ENCODE measurements around the gene MERTK.

MERTK gene

DNA sequence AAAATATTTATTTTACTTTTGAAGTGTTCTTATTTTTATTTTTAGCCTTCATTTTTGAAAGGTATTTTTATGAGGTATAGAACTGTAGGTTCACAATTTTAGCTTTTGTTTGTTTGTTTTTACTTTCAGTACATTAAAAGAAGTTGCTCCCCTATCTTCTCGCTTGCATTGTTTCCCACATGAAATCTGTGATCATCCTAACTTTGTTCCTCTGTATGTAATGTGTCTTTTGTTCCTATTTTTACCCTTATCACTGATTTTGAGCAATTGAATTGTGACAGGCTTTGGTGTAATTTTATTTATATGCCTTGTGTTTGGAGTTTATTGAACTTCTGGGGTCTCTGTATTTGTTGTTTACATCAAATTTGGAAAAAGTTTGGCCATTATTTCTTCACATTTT, 78.8 kb downstream of the MERTK start:
- DNase-seq (ENCODE audit: low read depth in 4 of 4, low spot score in 1 of 4), result no peak

DNA sequence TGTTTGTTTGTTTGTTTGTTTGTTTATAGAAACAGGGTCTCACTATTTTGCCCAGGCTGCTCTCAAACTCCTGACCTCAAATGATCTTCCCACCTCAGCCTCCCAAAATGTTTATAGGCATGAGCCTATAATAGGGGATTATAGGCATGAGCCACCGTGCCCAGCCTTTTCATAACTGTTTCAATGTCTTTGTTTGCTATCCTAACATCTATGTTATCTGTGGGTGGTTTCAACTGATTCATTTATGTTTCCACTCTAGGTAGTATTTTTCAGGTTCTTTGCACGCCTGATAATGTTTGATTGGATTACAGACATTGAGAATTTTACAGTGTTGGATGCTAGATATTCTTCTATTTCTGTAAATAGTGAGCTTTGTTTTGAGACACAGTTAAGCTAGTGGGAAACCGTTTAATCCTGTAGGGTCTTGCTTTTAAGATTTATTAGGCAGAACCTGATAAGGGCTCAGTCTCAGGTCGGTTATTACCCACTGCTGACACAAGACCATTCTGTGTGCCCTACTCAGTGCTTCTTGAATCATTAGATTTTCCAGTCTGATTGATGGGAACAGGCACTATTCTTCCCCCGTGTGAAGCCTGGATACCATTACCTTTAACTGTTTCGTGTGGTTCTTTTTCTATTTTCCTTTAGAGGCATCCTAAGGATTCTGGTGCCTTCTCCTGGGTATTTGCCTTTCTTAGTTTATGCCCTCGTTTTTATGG, 80.2 kb downstream of the MERTK start:
- DNase-seq (ENCODE audit: low read depth in 4 of 4, low spot score in 1 of 4), result no peak

DNA sequence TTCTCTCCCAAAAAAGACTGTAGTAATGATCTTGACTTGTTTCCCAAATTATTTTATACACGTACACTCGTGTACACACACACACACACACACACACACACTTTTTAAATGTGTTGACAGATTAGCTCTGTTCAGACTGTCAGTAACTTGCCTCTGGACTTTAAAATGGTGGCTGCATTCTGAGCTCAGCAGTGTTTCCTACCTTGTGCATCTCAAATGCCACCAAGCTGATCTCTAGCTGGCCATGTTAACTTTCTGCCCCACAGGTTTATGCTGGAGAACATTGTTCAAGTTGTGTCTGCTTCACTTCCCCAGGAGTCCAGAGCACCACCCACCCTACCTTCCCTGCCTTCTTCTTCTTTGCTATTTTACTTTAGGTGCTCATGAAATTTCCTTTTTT, 83.3 kb downstream of the MERTK start:
- no peak for DNase-seq (ENCODE audit: low read depth in 4 of 4, low spot score in 1 of 4)

DNA sequence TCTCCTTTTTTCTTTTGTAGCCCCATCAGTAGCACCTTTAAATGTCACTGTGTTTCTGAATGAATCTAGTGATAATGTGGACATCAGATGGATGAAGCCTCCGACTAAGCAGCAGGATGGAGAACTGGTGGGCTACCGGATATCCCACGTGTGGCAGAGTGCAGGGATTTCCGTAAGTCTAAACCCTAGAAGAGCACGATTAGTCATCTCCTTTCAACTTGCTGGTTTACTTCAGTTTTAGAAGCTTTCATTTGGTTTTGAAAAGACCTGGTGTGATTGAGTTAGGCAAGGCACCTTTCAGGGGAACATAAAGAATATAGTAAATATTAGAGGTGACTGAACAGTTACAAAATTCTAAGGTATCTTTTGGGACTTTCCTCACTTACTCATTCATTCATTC, 84.4 kb downstream of the MERTK start:
- DNase-seq (ENCODE audit: low read depth in 4 of 4, low spot score in 1 of 4), result no peak

DNA sequence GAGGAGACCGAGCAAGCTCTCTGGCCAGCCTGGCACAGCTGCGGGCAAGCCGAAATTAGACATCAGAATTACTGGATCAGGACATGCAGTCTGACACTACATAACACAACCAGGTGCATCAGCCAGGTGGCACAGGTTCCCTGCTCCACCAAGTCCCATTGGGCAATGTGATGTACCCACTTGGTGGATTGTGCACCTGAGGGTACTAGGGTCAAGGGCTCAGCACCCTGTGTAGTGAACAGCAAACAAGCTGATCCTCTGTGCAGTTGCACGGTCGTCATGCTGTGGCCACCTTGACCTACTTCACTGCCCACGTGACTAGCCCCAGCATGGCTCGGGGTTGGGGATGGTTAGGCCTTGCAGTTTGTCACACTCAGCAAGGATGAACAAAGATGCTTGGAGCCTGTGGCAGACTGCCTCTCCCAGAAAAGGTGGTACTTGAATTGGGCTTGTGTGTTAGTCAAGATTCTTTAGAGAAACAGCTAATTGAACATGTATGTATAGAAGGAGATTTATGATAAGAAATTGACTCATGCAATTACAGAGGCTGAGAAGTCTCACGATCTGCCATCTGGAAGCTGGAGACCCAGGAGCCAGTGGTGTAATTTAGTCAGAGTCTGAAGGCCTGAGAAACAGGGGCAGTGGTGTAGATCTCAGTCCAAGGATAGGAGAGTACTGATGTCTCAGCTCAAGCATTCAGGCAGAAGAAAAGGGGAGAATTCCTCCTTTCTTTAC, 85.2 kb downstream of the MERTK start:
- no peak for DNase-seq (ENCODE audit: low read depth in 4 of 4, low spot score in 1 of 4)

DNA sequence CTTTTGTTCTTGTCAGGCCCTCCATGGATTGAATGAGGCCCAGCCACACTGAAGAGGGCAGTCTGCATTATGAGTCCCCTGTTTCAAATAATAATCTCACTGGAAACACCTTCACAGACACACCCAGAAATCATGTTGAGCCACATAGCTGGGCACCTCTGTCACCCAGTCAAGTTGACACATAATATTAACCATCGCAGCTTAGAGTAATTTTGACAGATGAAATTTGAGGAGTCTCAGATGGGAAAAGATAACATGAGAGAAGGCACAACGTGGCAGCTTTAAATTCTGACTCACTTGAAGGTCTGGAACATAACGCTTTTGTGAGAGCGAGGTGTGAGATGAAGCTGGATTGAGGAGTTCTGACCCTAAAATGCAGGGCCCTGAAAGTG, 85.8 kb downstream of the MERTK start:
- DNase-seq (ENCODE audit: low read depth in 4 of 4, low spot score in 1 of 4), result no peak

DNA sequence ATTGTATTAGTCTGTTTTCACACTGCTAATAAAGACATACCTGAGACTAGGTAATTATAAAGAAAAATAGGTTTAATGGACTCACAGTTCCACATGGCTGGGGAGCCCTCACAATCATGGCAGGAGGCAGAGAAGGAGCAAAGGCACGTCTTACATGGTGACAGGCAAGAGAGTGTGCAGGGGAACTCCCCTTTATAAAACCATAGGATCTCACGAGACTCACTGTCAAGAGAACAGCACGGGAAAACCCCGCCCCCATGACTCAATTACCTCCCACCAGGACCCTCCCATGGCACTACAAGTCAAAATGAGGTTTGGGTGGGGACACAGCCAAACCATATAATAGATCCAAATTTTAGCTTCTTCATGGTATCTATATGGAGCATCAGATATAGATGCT, 87.1 kb downstream of the MERTK start:
- DNase-seq (ENCODE audit: low read depth in 4 of 4, low spot score in 1 of 4), result no peak

DNA sequence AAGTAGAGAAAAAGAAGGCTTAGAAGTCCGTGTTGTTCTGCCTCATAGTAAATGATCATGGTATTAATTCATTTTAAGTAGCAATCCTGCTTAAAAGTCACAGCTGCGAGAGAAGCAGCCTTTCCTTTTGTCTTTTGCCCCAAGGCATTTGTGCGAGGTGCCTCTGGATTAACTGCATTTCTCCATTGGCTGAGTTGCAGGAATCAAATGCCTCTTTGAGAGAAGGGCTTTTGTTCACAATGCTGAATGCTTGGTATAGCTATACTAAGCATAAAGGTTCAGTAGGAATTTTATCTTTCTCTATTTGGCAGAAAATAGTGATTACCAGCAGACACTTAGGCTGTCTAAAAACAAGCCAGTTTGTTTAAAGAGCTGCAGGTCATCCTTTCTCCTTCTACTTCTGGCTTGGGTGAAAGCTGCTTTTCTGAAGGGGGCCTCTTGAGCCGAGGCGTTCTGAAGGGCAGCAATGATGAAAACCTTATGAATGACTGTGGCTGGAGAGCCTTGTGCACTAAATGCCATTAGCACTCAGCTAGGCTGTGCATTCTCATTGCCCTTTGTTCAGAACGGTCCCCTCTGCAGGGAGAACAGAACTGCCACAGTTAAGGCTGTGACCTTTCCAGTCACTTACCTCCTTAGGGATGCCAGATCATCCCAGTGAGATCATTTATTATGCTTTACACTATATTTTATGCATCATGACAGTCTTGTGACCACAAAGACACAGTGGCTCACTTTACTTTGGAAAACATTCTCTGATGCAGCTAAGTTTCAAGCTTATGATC, 87.9 kb downstream of the MERTK start:
- no peak for DNase-seq (ENCODE audit: low read depth in 4 of 4, low spot score in 1 of 4)

DNA sequence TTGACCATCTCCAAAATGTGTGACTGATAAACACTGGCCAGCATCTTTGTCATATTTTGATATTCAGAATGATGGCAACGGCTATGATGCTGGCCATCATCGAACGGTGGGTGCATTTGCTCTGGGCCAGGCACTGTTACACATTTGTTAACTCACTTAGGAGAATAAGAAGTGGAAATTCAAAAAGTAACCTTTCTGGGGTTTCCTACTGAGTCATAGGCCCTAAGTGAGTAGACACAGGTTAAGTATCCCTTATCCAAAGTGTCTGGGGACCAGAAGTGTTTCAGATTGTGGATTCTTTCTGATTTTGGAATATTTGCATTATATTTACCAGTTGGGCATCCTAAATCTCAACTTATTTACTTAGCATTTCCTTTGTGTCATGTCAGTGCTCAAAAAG, 92.0 kb downstream of the MERTK start:
- no peak for DNase-seq (ENCODE audit: low read depth in 4 of 4, low spot score in 1 of 4)

DNA sequence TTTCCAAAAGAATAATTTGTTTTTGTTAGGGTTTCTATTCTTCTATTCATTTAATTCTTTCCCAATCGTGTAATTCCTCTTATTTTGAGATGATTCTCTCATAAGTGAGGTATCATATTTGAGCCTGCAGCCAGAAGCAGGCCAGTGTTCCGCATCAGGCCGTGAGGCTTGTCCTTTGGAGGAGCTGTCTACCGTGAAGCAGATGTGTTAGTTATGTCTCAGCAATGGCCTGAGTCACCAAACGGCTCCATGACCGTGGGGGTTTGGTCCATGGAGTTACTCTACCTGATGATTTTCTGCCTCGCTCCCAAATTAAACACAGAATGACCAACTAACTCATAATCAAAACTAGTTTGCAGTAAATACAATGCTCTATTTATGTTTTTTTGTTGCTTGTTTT, 92.4 kb downstream of the MERTK start:
- DNase-seq (ENCODE audit: low read depth in 4 of 4, low spot score in 1 of 4), result no peak

DNA sequence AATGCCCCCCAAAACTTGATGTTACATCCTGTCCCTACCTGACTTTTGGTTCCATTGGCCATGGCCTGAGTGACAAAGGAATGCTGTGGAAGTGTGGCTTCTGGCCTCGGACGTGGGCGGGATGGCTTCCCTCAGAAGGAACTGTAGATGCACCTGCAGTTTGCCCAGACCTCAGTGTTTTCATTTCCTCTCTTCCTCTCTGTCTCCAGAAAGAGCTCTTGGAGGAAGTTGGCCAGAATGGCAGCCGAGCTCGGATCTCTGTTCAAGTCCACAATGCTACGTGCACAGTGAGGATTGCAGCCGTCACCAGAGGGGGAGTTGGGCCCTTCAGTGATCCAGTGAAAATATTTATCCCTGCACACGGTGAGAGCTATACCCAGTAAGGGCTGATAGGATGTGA, 95.6 kb downstream of the MERTK start:
- no peak for DNase-seq (ENCODE audit: low read depth in 4 of 4, low spot score in 1 of 4)

DNA sequence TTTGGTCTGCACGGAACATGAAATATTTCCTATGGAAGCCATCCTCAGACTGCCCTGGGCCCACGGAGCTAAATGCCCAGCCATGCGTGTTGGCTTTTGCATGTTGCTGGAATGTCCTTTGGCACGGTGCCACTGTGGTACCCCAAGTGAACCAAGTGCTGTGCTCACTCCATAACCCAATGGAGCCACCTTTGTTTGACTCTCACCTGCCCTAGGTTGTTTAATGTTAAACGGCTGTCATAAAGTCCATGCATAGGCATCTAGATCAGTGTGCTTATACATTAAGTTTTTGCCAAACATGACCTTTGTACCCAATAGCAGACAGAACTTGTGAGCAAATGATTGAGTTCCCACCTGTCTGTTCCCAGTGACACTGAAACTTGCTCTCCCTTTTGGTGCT, 96.7 kb downstream of the MERTK start:
- no peak for DNase-seq (ENCODE audit: low read depth in 4 of 4, low spot score in 1 of 4)

DNA sequence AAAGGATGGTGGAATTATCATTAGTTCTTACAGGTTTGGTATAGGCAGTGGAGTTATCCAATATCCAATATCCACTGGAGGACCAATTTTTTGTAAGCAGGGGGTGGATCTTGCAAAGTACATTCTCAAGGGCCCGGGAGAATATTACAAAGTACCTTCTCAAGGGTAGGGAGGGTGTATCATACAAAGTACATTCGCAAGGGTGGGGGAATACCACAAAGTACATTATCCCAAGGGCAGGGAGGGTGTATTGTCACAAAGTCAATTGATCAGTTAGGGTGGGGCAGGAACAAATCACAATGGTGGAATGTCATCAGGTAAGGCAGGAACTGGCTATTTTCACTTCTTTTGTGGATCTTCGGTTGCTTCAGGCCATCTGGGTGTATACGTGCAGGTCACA, 101.4 kb downstream of the MERTK start:
- DNase-seq (ENCODE audit: low read depth in 4 of 4, low spot score in 1 of 4), result no peak

DNA sequence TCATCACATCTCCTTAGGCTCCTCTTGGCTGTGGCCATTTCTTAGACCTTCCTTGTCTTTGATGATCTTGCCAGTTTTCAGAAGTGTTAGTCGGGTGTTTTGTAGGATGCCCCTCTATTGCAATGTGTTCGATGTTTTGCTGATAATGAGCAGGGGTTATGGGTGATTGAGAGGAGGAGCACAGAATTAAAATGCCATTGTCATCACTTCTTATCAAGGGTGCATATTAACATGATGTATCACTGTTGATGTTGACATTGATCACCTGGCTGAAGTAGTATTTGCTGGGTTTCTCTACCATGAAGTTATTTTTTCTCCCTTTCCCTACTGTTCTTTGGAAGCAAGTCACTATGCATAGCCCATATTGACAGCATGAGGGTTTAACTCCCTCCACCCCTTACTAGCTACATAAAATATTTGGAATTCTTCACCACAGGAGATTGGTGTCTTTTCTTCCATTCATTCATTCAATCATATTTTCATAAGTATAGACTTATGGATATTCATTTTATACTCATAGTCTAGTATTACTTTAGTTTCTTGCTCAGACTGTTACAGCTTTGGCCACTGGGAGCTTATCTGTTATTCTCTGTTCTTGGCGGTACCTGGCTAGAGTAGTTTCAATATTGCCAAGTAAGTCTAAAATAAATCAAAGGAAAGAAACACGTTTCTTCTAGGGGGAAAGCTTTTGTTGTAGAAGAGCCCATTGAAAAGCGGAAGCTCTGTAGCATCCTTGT, 102.2 kb downstream of the MERTK start:
- no peak for DNase-seq (ENCODE audit: low read depth in 4 of 4, low spot score in 1 of 4)

DNA sequence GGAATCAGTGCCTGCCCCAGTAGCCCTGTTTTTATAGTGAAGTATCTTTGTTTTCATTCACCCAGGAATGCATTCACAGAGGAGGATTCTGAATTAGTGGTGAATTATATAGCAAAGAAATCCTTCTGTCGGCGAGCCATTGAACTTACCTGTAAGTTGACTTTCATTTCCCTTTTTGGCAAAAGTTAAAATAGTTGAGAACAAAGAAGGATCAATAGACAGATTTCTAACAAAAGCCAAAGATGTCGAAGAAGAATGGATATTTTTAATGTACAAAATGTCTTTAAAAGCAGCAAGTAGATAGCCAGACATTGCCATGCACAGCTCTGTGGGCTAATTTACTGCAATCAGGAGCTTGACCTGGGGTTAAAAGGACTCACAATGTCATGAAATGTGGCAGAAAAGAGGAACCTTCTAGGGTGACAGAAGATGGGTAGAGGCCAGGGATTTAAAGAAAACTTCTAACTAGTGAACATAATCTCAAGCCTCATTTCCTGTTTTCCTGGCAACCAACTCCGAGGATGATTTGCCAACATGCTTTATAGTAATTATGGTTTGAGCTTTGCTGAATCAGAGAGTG, 102.8 kb downstream of the MERTK start:
- DNase-seq (ENCODE audit: low read depth in 4 of 4, low spot score in 1 of 4), result no peak

DNA sequence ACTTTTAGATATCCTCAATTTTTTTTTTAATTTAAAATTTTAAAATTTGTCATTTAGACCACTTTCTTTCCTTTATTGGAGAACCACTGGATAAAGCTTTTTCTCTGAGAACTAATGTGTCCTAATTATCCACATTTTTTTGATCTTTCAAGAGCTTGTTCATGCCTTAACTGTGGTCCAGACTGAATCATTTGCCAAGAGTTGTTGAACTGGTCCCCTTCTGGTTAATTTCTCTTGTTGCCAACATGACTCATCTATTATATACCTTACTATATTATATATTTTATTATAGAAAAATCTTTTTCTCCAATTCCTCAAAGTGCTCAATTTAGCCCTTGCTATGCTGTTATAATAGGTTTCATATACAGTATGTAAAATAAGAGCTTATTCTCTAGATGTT, 103.5 kb downstream of the MERTK start:
- no peak for DNase-seq (ENCODE audit: low read depth in 4 of 4, low spot score in 1 of 4)

DNA sequence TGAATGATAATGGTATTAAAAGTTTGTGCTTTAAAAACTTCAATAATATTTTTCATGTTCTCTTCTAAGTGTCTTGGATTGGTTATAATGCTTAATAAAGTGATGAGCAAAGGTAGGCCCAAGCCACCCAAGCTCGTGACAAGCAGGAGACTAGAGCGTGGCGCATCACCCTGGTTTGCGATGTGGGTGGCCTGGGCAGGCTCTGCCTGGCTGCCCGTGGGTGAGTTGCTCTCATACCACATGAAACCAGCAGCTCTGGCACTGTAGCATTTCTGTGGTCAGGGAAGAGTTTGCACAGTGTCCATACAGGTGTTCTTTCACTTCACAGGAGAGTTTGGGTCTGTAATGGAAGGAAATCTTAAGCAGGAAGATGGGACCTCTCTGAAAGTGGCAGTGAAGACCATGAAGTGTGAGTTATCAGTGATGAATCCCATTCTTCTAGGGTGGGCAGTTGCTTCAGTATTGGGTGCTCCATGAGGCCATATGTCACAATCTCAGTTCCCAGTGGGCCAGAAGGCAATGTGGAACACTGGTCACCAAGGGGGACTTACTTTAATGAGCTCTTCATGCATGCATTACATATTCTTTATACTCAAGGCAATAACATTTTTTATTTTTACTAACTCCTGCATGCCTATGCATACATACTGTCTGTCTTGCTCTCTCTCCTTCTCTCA, 105.3 kb downstream of the MERTK start:
- DNase-seq (ENCODE audit: low read depth in 4 of 4, low spot score in 1 of 4), result no peak

DNA sequence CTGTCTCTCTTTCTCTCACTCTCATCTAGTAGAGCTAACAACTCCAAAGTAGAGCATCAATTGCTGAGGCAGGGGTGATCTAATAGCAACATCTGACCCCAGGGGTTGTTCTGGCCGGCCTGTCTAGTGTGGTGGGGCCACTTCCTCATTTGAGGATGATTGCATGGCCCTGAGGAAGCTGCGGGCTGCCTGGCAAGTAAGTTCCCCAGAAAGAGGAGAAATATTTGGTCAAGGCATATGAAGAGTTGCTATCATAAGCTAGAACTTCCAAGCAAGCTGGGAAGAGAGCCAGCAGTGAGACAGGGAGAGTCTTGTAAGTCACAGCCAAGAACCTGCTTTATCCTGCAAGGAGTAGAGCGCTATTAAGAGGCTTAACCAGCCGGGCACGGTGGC, 105.8 kb downstream of the MERTK start:
- DNase-seq (ENCODE audit: low read depth in 4 of 4, low spot score in 1 of 4), result no peak

DNA sequence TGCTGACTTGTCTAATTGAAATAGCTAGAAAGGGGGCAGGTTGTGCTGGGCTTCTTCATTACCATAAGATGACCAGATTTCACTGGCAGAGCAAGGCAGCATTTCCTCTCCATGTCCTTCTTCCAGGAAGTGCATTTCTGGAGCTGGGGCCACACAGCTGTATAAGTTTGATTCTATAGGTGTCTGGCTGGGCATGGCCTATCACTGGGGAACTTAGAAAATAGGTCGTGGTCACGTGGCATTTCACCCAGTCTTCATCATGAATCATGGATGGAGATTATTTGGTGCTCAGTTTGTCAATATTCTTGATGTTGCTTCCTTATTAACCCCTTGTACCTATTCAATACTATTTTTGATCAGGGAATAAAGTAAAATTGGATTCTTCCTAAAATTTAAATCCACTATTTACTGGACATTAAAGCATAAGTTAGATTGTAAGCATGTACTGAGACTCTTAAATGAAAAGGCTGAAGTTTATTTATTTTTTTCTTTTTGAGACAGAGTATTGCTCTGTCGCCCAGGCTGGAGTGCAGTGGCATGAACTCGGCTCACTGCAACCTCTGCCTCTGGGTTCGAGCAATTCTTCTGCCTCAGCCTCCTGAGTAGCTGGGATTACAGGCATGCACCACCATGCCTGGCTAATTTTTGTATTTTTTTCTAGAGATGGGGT, 107.1 kb downstream of the MERTK start:
- DNase-seq (ENCODE audit: low read depth in 4 of 4, low spot score in 1 of 4), result no peak

DNA sequence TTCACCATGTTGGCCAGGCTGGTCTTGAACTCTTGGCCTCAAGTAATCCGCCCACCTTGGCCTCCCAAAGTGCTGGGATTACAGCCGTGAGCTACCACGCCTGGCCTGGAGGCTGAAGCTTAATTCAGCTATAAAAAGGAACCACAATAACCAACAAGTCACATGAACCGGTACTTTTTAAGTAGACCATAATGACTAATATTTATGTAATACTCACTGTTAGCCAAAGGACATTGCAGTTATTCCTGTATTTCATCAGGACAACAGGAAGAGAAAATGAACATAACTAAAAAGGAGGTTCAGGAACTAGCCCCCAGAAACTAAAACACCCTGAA, 107.6 kb downstream of the MERTK start:
- no peak for DNase-seq (ENCODE audit: low read depth in 4 of 4, low spot score in 1 of 4)

Measured in stimulated activated CD4-positive, alpha-beta T cell treated with anti-CD3 and anti-CD28 coated beads, Interleukin-1b, Interleukin-23, amount 100 ng/mL, for 24 hours (primary cell).